ENCODE measurements around the gene BRI3BP. TPM values are rescaled to one million over a fixed set of nuclear protein-coding genes. Genes with fewer than 3 reads are reported as not detected.

The BRI3BP gene
- total RNA-seq, 1 donor = 2.2 TPM

DNA sequence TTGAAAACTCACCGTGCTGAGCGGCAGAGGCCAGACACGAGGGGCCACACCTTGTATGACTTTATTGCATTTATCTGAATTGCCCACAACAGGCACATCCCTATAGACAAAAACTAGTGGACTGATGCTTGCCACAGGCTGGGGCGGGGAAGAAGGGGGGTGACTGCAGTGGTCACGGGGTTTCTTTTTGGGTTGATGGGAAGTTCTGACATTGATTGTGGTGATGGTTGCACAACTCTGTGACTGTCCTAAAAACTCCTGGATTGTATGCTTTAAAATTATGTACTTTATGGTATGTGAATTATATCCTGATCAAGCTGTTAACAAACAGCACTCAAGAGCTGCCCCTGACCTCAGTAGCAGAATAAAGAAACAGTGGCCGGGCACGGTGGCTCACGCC, 30.2 kb upstream of the BRI3BP start:
- H3K4me3 ChIP-seq (ENCODE audit: insufficient read depth, low read length) = no peak overlapping the region
- TF ChIP-seq, protein P1, sequence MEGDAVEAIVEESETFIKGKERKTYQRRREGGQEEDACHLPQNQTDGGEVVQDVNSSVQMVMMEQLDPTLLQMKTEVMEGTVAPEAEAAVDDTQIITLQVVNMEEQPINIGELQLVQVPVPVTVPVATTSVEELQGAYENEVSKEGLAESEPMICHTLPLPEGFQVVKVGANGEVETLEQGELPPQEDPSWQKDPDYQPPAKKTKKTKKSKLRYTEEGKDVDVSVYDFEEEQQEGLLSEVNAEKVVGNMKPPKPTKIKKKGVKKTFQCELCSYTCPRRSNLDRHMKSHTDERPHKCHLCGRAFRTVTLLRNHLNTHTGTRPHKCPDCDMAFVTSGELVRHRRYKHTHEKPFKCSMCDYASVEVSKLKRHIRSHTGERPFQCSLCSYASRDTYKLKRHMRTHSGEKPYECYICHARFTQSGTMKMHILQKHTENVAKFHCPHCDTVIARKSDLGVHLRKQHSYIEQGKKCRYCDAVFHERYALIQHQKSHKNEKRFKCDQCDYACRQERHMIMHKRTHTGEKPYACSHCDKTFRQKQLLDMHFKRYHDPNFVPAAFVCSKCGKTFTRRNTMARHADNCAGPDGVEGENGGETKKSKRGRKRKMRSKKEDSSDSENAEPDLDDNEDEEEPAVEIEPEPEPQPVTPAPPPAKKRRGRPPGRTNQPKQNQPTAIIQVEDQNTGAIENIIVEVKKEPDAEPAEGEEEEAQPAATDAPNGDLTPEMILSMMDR (IDR thresholded peaks at IDR 0.05; ENCODE audit: extremely low read depth, low read depth, low read length) = no peak
- H3K27me3 ChIP-seq (ENCODE audit: insufficient read depth, low read length) = no peaks in the 10 kb centered on the region
- no peak overlapping the region for H3K27ac ChIP-seq (ENCODE audit: low read depth, low read length)
- no peaks in the 10 kb centered on the region for H4K20me1 ChIP-seq (ENCODE audit: insufficient read depth, low read length)
- peak; percentile 21 for DNase-seq (ENCODE audit: insufficient read length, low spot score, missing footprints)
- no peaks in the 10 kb centered on the region for H3K79me2 ChIP-seq (ENCODE audit: insufficient read depth, low read length)
- H3K4me1 ChIP-seq (ENCODE audit: insufficient read depth, low read length) = no peaks in the 10 kb centered on the region
- peaks cover 37% of the 10 kb centered on the region for H3K36me3 ChIP-seq (ENCODE audit: insufficient read depth, low read length)
- H3K9me3 ChIP-seq (ENCODE audit: low read depth, low read length) = no peaks in the 10 kb centered on the region
- H3K4me2 ChIP-seq (ENCODE audit: insufficient read depth, low read length) = no peak overlapping the region
- H2AFZ ChIP-seq (ENCODE audit: low read length) = no peak overlapping the region

DNA sequence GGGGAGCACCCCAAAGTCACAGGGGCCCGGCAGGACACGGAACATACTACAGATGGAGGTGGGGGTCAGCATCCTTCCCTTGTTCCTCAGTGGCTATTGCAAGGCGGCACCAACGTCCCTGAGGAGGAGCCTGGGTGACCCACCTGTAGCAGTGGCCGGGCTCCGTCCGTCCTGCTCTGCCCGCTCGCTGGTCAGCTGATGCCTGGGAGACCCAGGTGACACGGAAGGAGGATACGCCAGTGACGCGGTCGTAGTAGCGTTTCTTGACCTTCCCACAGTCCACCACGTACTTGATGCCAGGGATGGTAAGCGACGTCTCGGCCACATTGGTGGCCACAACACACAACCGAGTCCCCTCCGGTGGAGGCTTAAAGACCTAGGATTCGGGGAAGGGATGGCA, 29.2 kb upstream of the BRI3BP start:
- Histone ChIP-seq H3K27me3 (ENCODE audit: insufficient read depth, low read length) (no peaks in the 10 kb centered on the region), H3K4me2 (ENCODE audit: insufficient read depth, low read length) (no peak overlapping the region), H4K20me1 (ENCODE audit: insufficient read depth, low read length) (no peaks in the 10 kb centered on the region), H3K4me3 (ENCODE audit: insufficient read depth, low read length) (no peak overlapping the region), H3K4me1 (ENCODE audit: insufficient read depth, low read length) (no peaks in the 10 kb centered on the region), H3K9me3 (ENCODE audit: low read depth, low read length) (no peaks in the 10 kb centered on the region), H3K36me3 (ENCODE audit: insufficient read depth, low read length) (peaks cover 42% of the 10 kb centered on the region), H3K79me2 (ENCODE audit: insufficient read depth, low read length) (no peaks in the 10 kb centered on the region), H3K27ac (ENCODE audit: low read depth, low read length) (no peak overlapping the region), H2AFZ (ENCODE audit: low read length) (no peak overlapping the region)
- DNase-seq (ENCODE audit: insufficient read length, low spot score, missing footprints) = peak; percentile 84
- TF ChIP-seq, protein P1 (IDR thresholded peaks at IDR 0.05; ENCODE audit: extremely low read depth, low read depth, low read length) = no peak

DNA sequence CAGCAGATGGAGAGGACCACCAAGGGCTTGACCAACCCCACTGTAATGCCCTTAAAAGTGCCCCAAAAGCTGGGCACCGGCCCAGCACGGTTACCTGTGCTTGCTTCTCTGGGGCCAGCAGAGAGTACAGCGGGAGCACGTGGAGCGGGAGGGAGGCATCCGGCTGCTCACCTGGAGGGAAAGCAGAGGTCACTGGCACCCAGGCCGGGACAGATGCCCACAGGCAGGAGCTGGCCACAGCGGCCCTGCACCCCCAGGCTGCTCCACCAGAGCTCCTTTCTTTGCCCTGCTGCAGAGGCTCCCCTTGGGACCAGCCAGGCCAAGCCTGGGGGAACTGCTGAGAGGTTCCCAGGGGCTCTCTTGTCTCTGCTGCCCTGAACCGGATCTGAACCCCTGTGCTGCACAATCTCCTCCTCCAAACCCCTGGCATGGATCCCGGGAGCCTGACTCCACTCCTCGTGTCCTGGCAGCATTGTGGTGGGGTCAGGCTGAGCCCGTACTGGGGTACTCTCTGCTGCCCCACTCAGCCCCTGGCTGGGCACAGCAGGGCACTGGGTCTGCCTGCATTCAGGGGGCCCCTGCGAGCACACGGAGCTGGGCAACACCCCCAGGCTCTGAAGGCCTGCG, 28.5 kb upstream of the BRI3BP start:
- H3K4me2 ChIP-seq (ENCODE audit: insufficient read depth, low read length) = no peak overlapping the region
- no peak overlapping the region for H3K4me3 ChIP-seq (ENCODE audit: insufficient read depth, low read length)
- no peaks in the 10 kb centered on the region for H3K9me3 ChIP-seq (ENCODE audit: low read depth, low read length)
- H3K27ac ChIP-seq (ENCODE audit: low read depth, low read length) = no peak overlapping the region
- TF ChIP-seq, protein P1 (IDR thresholded peaks at IDR 0.05; ENCODE audit: extremely low read depth, low read depth, low read length) = no peak
- peaks cover 40% of the 10 kb centered on the region for H3K36me3 ChIP-seq (ENCODE audit: insufficient read depth, low read length)
- no peaks in the 10 kb centered on the region for H3K27me3 ChIP-seq (ENCODE audit: insufficient read depth, low read length)
- H3K4me1 ChIP-seq (ENCODE audit: insufficient read depth, low read length) = no peaks in the 10 kb centered on the region
- no peaks in the 10 kb centered on the region for H3K79me2 ChIP-seq (ENCODE audit: insufficient read depth, low read length)
- DNase-seq (ENCODE audit: insufficient read length, low spot score, missing footprints) = peak; percentile 82
- no peaks in the 10 kb centered on the region for H4K20me1 ChIP-seq (ENCODE audit: insufficient read depth, low read length)
- no peak overlapping the region for H2AFZ ChIP-seq (ENCODE audit: low read length)

DNA sequence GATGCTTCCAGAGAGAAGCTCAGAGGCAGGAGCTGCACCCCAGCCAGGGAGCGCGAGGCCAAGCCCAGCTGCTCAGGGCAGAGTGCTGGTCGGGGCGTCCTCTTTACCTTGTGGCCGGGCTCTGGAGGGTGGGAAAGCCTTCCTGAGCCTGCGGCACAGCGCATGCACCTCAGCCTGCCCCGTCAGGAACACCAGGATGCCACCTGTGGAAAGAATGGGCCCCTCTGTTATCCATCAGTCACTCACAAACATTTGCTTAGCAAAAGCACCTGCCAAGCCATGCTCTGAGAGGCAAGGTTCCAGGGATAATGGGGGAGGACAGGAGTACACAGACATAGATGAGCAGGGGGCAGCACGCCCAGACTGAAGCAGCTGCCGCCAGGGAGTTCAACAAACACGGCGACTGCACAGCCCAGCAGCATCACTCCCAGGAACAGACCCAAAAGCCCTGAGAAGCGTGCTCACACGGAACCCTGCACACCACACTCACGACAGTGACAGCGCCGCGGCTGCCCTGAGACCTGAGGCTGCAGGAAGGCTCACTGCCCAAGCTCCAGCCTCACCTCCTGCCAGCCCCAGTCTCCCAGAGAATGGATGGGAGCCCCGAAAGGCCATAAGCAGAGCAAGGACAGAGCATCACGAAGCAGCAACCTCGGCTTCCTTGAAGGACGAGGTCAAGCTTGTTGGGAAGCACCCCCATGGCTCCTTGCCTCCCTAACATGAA, 26.3 kb upstream of the BRI3BP start:
- no peak overlapping the region for H3K4me2 ChIP-seq (ENCODE audit: insufficient read depth, low read length)
- H3K9me3 ChIP-seq (ENCODE audit: low read depth, low read length) = no peaks in the 10 kb centered on the region
- no peak overlapping the region for H3K27ac ChIP-seq (ENCODE audit: low read depth, low read length)
- H3K27me3 ChIP-seq (ENCODE audit: insufficient read depth, low read length) = no peaks in the 10 kb centered on the region
- H4K20me1 ChIP-seq (ENCODE audit: insufficient read depth, low read length) = no peaks in the 10 kb centered on the region
- TF ChIP-seq, protein P1 (IDR thresholded peaks at IDR 0.05; ENCODE audit: extremely low read depth, low read depth, low read length) = no peak
- no peak overlapping the region for H2AFZ ChIP-seq (ENCODE audit: low read length)
- H3K4me3 ChIP-seq (ENCODE audit: insufficient read depth, low read length) = no peak overlapping the region
- no peaks in the 10 kb centered on the region for H3K4me1 ChIP-seq (ENCODE audit: insufficient read depth, low read length)
- peak; percentile 56 for DNase-seq (ENCODE audit: insufficient read length, low spot score, missing footprints)
- peaks cover 32% of the 10 kb centered on the region for H3K36me3 ChIP-seq (ENCODE audit: insufficient read depth, low read length)
- no peaks in the 10 kb centered on the region for H3K79me2 ChIP-seq (ENCODE audit: insufficient read depth, low read length)
